ENCODE data around the gene HDAC11. TPM values are rescaled to one million over a fixed set of nuclear protein-coding genes. Genes with fewer than 3 reads are reported as not detected.

The HDAC11 gene
- total and polyA plus RNA-seq, 9 donors: 14.9 to 20.2 (median 17.4) TPM

- Histone ChIP-seq H3K9me3 (replicated peaks; ENCODE audit: control insufficient read depth, low read depth, low read length) (no peaks in the 10 kb centered on the region), H3K36me3 (ENCODE audit: control insufficient read depth, insufficient read depth, low read length) (no peaks in the 10 kb centered on the region), H3K27me3 (ENCODE audit: control insufficient read depth, insufficient read depth, low read length) (no peaks in the 10 kb centered on the region), H3K27ac (ENCODE audit: low read length) (no peak overlapping the region), H3K4me3 (ENCODE audit: low read length) (no peak overlapping the region), H3K4me1 (ENCODE audit: control insufficient read depth, insufficient read depth, low read length) (peaks cover 30% of the 10 kb centered on the region)
- 76% methylated on average over 3 of the region's 5 CpGs for WGBS (ENCODE audit: insufficient coverage)
- DNase-seq: no peak
Measured at GRCh38 chr3:13522236-13522635, 42.1 kb downstream of the HDAC11 start.

GRCh38 chr3:13524979-13525669 lies 45.0 kb downstream of the HDAC11 start:
- no peak overlapping the region for H3K4me3 ChIP-seq (ENCODE audit: low read length)
- H3K9me3 ChIP-seq (replicated peaks; ENCODE audit: control insufficient read depth, low read depth, low read length): no peaks in the 10 kb centered on the region
- peaks cover 17% of the 10 kb centered on the region for H3K4me1 ChIP-seq (ENCODE audit: control insufficient read depth, insufficient read depth, low read length)
- H3K36me3 ChIP-seq (ENCODE audit: control insufficient read depth, insufficient read depth, low read length): no peaks in the 10 kb centered on the region
- no peak overlapping the region for H3K27ac ChIP-seq (ENCODE audit: low read length)
- H3K27me3 ChIP-seq (ENCODE audit: control insufficient read depth, insufficient read depth, low read length): no peaks in the 10 kb centered on the region
- no peak for DNase-seq
- 90% methylated on average over 5 of the region's 10 CpGs for WGBS (ENCODE audit: insufficient coverage)

- no peak for DNase-seq
- H3K4me3 ChIP-seq (ENCODE audit: low read length): no peak overlapping the region
- H3K9me3 ChIP-seq (replicated peaks; ENCODE audit: control insufficient read depth, low read depth, low read length): no peaks in the 10 kb centered on the region
- no peaks in the 10 kb centered on the region for H3K36me3 ChIP-seq (ENCODE audit: control insufficient read depth, insufficient read depth, low read length)
- no peaks in the 10 kb centered on the region for H3K27me3 ChIP-seq (ENCODE audit: control insufficient read depth, insufficient read depth, low read length)
- peaks cover 17% of the 10 kb centered on the region for H3K4me1 ChIP-seq (ENCODE audit: control insufficient read depth, insufficient read depth, low read length)
- H3K27ac ChIP-seq (ENCODE audit: low read length): no peak overlapping the region
- 56% methylated on average over 19 of the region's 20 CpGs for WGBS (ENCODE audit: insufficient coverage)
Measured at GRCh38 chr3:13525827-13526625, 45.9 kb downstream of the HDAC11 start.

- Histone ChIP-seq H3K36me3 (ENCODE audit: control insufficient read depth, insufficient read depth, low read length) (no peaks in the 10 kb centered on the region), H3K4me1 (ENCODE audit: control insufficient read depth, insufficient read depth, low read length) (peaks cover 17% of the 10 kb centered on the region), H3K4me3 (ENCODE audit: low read length) (no peak overlapping the region), H3K9me3 (replicated peaks; ENCODE audit: control insufficient read depth, low read depth, low read length) (no peaks in the 10 kb centered on the region), H3K27me3 (ENCODE audit: control insufficient read depth, insufficient read depth, low read length) (no peaks in the 10 kb centered on the region), H3K27ac (ENCODE audit: low read length) (no peak overlapping the region)
- 83% methylated on average over 1 of the region's 5 CpGs for WGBS (ENCODE audit: insufficient coverage)
- DNase-seq: no peak
Measured at GRCh38 chr3:13526626-13526949, 46.5 kb downstream of the HDAC11 start.

GRCh38 chr3:13528217-13528867 lies 48.2 kb downstream of the HDAC11 start:
- Histone ChIP-seq H3K27ac (ENCODE audit: low read length) (no peak overlapping the region), H3K9me3 (replicated peaks; ENCODE audit: control insufficient read depth, low read depth, low read length) (no peaks in the 10 kb centered on the region), H3K4me3 (ENCODE audit: low read length) (no peak overlapping the region), H3K4me1 (ENCODE audit: control insufficient read depth, insufficient read depth, low read length) (peaks cover 17% of the 10 kb centered on the region), H3K36me3 (ENCODE audit: control insufficient read depth, insufficient read depth, low read length) (no peaks in the 10 kb centered on the region), H3K27me3 (ENCODE audit: control insufficient read depth, insufficient read depth, low read length) (no peaks in the 10 kb centered on the region)
- 29% methylated on average over 7 of the region's 11 CpGs for WGBS (ENCODE audit: insufficient coverage)
- peak; percentile 60 for DNase-seq

- H3K36me3 ChIP-seq (ENCODE audit: control insufficient read depth, insufficient read depth, low read length): no peaks in the 10 kb centered on the region
- peaks cover 17% of the 10 kb centered on the region for H3K4me1 ChIP-seq (ENCODE audit: control insufficient read depth, insufficient read depth, low read length)
- no peak overlapping the region for H3K27ac ChIP-seq (ENCODE audit: low read length)
- H3K9me3 ChIP-seq (replicated peaks; ENCODE audit: control insufficient read depth, low read depth, low read length): no peaks in the 10 kb centered on the region
- no peak overlapping the region for H3K4me3 ChIP-seq (ENCODE audit: low read length)
- WGBS (ENCODE audit: insufficient coverage): 74% methylated on average over 4 of the region's 5 CpGs
- no peak for DNase-seq
- H3K27me3 ChIP-seq (ENCODE audit: control insufficient read depth, insufficient read depth, low read length): no peaks in the 10 kb centered on the region
Measured at GRCh38 chr3:13529196-13530112, 49.3 kb downstream of the HDAC11 start.

GRCh38 chr3:13530241-13531009 lies 50.3 kb downstream of the HDAC11 start:
- Histone ChIP-seq H3K27me3 (ENCODE audit: control insufficient read depth, insufficient read depth, low read length) (peaks cover 2% of the 10 kb centered on the region), H3K27ac (ENCODE audit: low read length) (no peak overlapping the region), H3K9me3 (replicated peaks; ENCODE audit: control insufficient read depth, low read depth, low read length) (no peaks in the 10 kb centered on the region), H3K4me3 (ENCODE audit: low read length) (no peak overlapping the region), H3K4me1 (ENCODE audit: control insufficient read depth, insufficient read depth, low read length) (peaks cover 20% of the 10 kb centered on the region), H3K36me3 (ENCODE audit: control insufficient read depth, insufficient read depth, low read length) (no peaks in the 10 kb centered on the region)
- WGBS (ENCODE audit: insufficient coverage): 60% methylated on average over 4 of the region's 12 CpGs
- no peak for DNase-seq

GRCh38 chr3:13532085-13532484 lies 52.0 kb downstream of the HDAC11 start:
- 80% methylated on average over 2 of the region's 9 CpGs for WGBS (ENCODE audit: insufficient coverage)
- Histone ChIP-seq H3K4me3 (ENCODE audit: low read length) (no peak overlapping the region), H3K36me3 (ENCODE audit: control insufficient read depth, insufficient read depth, low read length) (no peaks in the 10 kb centered on the region), H3K27ac (ENCODE audit: low read length) (no peak overlapping the region), H3K4me1 (ENCODE audit: control insufficient read depth, insufficient read depth, low read length) (peaks cover 25% of the 10 kb centered on the region), H3K9me3 (replicated peaks; ENCODE audit: control insufficient read depth, low read depth, low read length) (peaks cover 2% of the 10 kb centered on the region), H3K27me3 (ENCODE audit: control insufficient read depth, insufficient read depth, low read length) (peaks cover 3% of the 10 kb centered on the region)
- DNase-seq: no peak

- Histone ChIP-seq H3K4me3 (ENCODE audit: low read length) (no peak overlapping the region), H3K9me3 (replicated peaks; ENCODE audit: control insufficient read depth, low read depth, low read length) (peaks cover 2% of the 10 kb centered on the region), H3K36me3 (ENCODE audit: control insufficient read depth, insufficient read depth, low read length) (no peaks in the 10 kb centered on the region), H3K27ac (ENCODE audit: low read length) (no peak overlapping the region), H3K27me3 (ENCODE audit: control insufficient read depth, insufficient read depth, low read length) (peaks cover 3% of the 10 kb centered on the region), H3K4me1 (ENCODE audit: control insufficient read depth, insufficient read depth, low read length) (peaks cover 25% of the 10 kb centered on the region)
- WGBS (ENCODE audit: insufficient coverage): 74% methylated on average over 3 of the region's 5 CpGs
- DNase-seq: no peak
Measured at GRCh38 chr3:13532631-13533030, 52.5 kb downstream of the HDAC11 start.
